ENCODE data around the gene FAM177B.

The FAM177B gene

GRCh38 chr1:222736972-222737371, at the start of gene FAM177B:
Gene FAM177B (plus strand): TSS chr1:222737202. CDS start chr1:222746546, 9,344 bp downstream.
- DNase-seq (ENCODE audit: low read depth, low spot score), result no peak

DNA sequence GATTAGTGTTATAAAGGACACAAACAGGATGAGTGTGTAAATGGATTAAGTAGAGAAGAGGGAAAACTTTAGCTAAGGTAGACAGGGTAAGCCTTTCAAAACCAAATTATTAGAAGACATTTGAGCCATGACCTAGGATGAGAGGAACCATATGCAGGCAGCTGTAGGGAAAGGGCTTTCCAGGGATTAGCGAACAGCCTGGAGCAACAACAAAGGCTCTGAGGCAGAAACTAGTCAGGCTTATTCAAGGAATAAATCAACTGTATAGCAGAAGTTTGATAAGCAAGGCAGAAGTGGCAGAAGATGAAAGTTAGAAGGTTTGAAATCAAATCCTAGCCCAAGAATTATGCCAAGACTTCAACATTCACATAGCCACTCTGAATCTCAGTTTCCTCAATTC, 46.0 kb upstream of the FAM177B start:
- no peak for DNase-seq (ENCODE audit: low read depth, low spot score)

GRCh38 chr1:222694927-222695326, 42.1 kb upstream of the FAM177B start:
- no peak for DNase-seq (ENCODE audit: low read depth, low spot score)

DNA sequence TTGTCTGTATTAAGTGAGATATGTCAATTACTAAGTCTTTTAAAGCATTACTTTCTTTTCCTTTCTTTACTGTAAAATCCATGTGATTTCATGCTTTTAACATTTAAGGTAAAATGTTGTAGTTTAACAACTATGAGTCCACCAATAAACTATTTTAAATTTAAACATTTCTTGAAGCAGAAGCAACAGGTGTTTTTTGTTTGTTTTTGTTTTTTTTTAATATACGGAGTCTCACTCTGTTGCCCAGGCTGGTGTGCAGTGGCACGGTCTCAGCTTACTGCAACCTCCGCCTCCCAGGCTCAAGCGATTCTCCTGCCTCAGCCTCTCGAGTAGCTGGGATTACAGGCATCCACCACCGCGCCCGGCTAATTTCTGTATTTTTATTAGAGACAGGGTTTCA, 40.3 kb upstream of the FAM177B start:
- DNase-seq (ENCODE audit: low read depth, low spot score), result no peak

- no peak for DNase-seq (ENCODE audit: low read depth, low spot score)
These were observed 39.8 kb upstream of the FAM177B start for GRCh38 chr1:222697203-222697602.

DNA sequence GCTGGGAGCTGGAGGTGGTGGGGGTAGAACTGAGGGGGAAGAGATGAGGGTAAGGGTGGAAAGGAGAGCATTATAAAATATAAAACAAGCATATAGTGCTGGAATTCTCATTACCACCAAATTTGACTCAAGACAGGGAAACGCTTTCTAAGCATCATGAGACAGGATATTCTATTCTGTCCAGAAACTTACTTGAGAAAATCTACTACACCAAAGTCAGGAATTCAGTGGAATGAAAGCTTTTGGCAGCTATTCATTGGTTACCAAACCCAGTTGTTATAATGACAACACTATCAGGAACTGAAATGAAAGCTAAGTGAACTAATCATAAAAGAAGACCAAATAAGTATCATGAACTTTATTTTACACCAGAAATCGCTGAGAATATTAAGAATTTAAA, 39.2 kb upstream of the FAM177B start:
- DNase-seq (ENCODE audit: low read depth, low spot score), result peak; percentile 65

- DNase-seq (ENCODE audit: low read depth, low spot score), result no peak
These were observed 34.8 kb upstream of the FAM177B start for GRCh38 chr1:222702210-222702609.

- no peak for DNase-seq (ENCODE audit: low read depth, low spot score)
These were observed 32.7 kb upstream of the FAM177B start for GRCh38 chr1:222704260-222704659.

DNA sequence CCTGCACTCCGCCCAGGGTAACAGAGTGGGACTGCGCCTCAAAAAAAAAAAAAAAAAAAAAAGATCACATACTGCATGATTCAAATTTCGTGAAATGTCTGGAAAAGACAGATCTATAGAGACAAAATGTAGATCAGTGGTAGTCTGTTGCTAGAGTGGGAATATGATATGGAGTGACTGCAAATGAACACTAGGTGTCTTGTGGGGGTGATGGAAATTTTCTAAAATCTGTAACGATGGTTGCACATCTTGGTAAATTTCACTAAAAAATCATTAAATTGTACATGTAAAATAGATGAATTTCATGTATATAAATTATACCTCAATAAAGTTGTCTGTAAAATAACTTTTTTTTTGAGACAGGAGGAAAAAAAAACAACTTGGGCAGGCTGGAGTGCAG, 30.2 kb upstream of the FAM177B start:
- no peak for DNase-seq (ENCODE audit: low read depth, low spot score)

- DNase-seq (ENCODE audit: low read depth, low spot score), result no peak
These were observed 27.3 kb upstream of the FAM177B start for GRCh38 chr1:222709700-222710153.

GRCh38 chr1:222711319-222712252, 25.4 kb upstream of the FAM177B start:
- peak; percentile 72 for DNase-seq (ENCODE audit: low read depth, low spot score)

- peak; percentile 95 for DNase-seq (ENCODE audit: low read depth, low spot score)
These were observed 24.5 kb upstream of the FAM177B start, which contains the start of the genes AIDA and BROX for GRCh38 chr1:222712253-222713090. Gene AIDA (minus strand): TSS chr1:222712491. CDS start chr1:222712317, 174 bp downstream. Gene BROX (plus strand): TSS chr1:222712564. CDS start chr1:222715700, 3,136 bp downstream.

DNA sequence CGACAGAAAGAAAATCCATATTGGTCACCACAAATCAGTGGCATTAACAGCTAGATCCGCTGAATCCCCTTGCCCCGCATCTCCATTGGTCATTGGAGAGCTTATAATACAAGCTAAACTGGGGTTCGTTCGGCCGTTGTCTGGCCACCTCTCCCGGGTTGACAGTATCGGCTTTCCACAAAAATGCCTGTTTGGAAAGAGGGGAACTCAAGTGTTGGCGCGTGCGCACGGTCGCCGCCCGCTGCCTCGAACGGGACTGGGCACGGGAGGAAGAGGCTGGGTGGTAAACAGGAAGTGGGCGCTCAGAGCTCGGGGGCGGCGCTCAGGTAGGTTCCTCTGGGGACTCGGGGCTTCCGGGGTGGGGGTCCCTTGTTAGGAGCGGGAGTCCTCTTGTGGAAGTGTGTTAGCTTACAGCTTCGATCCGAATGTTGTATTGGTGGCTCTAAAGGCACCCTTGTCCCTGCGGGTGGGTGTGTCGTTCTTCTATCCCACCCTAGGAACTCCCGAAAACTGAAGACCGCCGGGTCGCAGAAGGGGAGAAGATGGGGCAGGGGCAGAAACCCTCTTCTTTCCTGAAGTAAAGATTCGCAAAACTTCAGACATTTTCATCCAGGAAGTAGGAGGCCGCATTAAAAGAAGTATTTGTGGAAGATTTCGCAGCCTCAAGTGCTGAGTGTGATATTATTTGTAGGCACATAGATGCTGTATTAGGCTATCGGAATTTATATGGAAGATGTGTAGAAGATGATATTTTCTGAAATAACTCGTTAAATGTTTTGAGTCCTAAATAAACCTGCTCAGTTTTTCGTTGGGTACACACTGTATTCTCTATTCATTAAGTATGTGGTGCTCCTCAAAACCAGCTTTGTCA, 23.7 kb upstream of the FAM177B start:
- DNase-seq (ENCODE audit: low read depth, low spot score), result peak; percentile 98

- DNase-seq (ENCODE audit: low read depth, low spot score), result no peak
These were observed 20.6 kb upstream of the FAM177B start for GRCh38 chr1:222716393-222716792.

DNA sequence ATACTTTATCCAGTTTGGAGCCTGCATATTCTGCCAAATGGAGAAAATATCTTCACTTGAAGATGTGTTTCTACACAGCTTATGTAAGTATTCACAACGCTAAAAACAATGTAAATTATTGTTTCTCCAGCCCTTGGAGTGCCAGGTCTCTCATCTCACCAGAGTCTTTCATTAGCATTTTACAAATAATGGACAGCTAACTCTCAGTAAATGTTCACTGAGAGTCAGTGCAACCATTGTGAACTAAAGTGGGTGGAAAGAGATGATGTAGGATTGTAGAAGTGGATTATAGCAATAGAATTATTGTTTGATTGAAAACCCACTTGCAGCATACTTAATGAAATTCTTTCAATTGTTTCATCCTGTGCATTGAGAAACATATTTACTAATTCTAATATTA, 8.3 kb upstream of the FAM177B start:
- DNase-seq (ENCODE audit: low read depth, low spot score), result no peak

GRCh38 chr1:222730866-222731265, 6.1 kb upstream of the FAM177B start:
- no peak for DNase-seq (ENCODE audit: low read depth, low spot score)

- DNase-seq (ENCODE audit: low read depth, low spot score), result no peak
These were observed 4.5 kb upstream of the FAM177B start for GRCh38 chr1:222732216-222733159.

DNA sequence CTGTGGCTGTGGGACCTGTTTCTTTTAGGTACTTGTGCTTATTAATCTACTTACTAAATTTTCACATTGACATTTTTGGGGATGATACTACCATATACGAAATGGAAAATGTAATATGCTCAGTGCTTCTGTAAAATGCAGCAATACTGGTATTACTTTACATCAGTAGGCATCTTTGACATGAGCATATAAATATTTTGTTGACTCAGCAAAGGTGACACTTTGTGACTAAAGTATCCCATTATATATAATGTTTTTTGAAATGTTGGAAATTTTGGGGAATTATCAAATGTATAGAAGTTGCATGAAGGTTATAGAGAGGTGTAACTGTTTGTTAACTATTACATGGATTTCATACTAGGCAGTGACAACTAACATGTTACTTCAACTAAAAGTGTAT, 2.3 kb upstream of the FAM177B start:
- DNase-seq (ENCODE audit: low read depth, low spot score), result no peak

DNA sequence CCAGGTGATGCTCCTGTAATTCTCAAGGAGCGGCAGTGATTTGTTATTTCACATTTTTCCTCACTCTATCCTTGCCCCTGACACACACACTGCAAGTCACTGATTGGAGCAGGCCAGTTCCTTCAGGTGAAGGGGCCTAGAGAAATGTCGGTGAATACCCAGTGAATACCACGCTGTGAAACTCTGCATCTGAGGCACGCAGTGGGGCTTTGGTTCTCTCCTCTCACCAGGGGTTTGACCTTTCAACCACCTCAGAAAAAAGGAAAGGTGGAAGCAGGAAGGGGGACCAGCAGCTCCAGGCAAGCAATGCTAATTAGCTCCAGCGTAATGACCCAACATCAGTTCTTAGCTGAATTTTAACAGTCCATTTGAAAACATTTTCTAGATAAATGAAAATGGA, 532 bp upstream of the FAM177B start:
- no peak for DNase-seq (ENCODE audit: low read depth, low spot score)

DNA sequence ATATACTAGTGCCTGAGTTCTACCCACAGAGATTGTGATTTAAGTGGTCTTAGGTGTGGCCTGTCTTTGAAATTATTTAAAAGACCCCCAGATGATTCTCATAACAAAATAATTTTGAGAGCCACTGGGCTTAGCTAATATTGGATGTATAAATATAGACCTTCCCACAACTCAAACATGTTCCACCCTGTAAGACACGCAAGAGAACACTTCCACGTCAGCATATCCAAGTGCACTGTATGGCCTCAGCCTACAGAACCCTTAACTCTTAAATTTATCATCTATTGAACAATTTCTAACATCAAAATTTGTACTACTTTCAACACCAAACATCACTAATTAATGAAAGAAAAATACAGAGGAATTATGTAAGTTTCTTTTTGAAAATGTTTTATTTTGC, 2.5 kb downstream of the FAM177B start:
- DNase-seq (ENCODE audit: low read depth, low spot score), result no peak

Measured in astrocyte of the hippocampus (primary cell).